ENCODE data around the gene SEC61A2.

DNA sequence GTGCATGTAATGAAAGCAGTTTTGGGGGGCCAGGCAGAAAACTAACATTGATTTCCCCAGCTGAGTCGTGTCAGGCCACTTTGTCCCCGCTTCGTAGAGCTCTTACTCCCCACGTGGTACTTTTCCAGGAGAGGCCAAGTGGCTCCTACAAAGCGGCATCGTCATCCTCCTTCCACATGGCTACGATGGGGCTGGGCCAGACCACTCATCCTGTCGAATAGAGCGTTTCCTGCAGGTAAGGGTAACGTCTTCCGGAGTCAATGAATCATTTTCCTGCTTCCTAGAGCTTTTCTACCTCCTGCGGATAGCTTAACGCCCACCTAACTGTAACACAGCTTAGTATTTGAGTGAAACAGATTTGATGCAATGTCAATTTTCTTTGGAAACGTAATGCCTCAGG is 21.7 kb upstream of the SEC61A2 start:
- TF ChIP-seq, protein P1, sequence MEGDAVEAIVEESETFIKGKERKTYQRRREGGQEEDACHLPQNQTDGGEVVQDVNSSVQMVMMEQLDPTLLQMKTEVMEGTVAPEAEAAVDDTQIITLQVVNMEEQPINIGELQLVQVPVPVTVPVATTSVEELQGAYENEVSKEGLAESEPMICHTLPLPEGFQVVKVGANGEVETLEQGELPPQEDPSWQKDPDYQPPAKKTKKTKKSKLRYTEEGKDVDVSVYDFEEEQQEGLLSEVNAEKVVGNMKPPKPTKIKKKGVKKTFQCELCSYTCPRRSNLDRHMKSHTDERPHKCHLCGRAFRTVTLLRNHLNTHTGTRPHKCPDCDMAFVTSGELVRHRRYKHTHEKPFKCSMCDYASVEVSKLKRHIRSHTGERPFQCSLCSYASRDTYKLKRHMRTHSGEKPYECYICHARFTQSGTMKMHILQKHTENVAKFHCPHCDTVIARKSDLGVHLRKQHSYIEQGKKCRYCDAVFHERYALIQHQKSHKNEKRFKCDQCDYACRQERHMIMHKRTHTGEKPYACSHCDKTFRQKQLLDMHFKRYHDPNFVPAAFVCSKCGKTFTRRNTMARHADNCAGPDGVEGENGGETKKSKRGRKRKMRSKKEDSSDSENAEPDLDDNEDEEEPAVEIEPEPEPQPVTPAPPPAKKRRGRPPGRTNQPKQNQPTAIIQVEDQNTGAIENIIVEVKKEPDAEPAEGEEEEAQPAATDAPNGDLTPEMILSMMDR (IDR thresholded peaks at IDR 0.05; ENCODE audit: insufficient read depth, low read depth, low read length) = no peak
- TF ChIP-seq EZH2 (IDR thresholded peaks at IDR 0.05; ENCODE audit: insufficient read depth, low read length) = no peak
